NCI-H526 (cell line): Measurements from ENCODE around the gene HCAR3.

ENCODE experiments used
- DNase-seq, 2 experiments: peaks; one replicate each; lab custom pipeline; 2025; lab: John Stamatoyannopoulos, UW

The HCAR3 gene

GRCh38 chr12:122716658-122717057 lies at the start of gene HCAR3:
Gene HCAR3 (minus strand): TSS chr12:122716811. CDS start chr12:122716737, 74 bp downstream.
- DNase-seq, result peak; percentile 51 to 57

GRCh38 chr12:122757568-122757967 lies 41.0 kb upstream of the HCAR3 start:
- DNase-seq, result no peak

- DNase-seq, result no peak
These were observed 38.2 kb upstream of the HCAR3 start for GRCh38 chr12:122754790-122755189.

GRCh38 chr12:122753319-122753650 lies 36.7 kb upstream of the HCAR3 start:
- DNase-seq, result peak in 1 of 2 experiments; percentile 28

- DNase-seq, result peak; percentile 96 to 99
These were observed 36.1 kb upstream of the HCAR3 start, which contains the start of gene DENR for GRCh38 chr12:122752464-122753318. Gene DENR (plus strand): TSS chr12:122752824. CDS start chr12:122753702, 878 bp downstream.

- DNase-seq, result peak in 1 of 2 experiments; percentile 54
These were observed 34.3 kb upstream of the HCAR3 start for GRCh38 chr12:122750781-122751515.

GRCh38 chr12:122749569-122750332 lies 33.1 kb upstream of the HCAR3 start:
- peak; percentile 17 for DNase-seq

- no peak for DNase-seq
These were observed 30.9 kb upstream of the HCAR3 start for GRCh38 chr12:122747224-122748135.

- DNase-seq, result no peak
These were observed 27.4 kb upstream of the HCAR3 start for GRCh38 chr12:122743895-122744525.

GRCh38 chr12:122740351-122740750 lies 23.7 kb upstream of the HCAR3 start:
- DNase-seq, result no peak

- DNase-seq, result no peak
These were observed 22.0 kb upstream of the HCAR3 start for GRCh38 chr12:122738571-122738970.

- DNase-seq, result no peak
These were observed 16.0 kb upstream of the HCAR3 start for GRCh38 chr12:122732611-122733010.

GRCh38 chr12:122732170-122732569 lies 15.6 kb upstream of the HCAR3 start:
- DNase-seq, result no peak

GRCh38 chr12:122730215-122731014 lies 13.8 kb upstream of the HCAR3 start, which contains the start of gene HCAR1:
Gene HCAR1 (minus strand): TSS chr12:122730844. CDS start chr12:122730339, 505 bp downstream.
- DNase-seq, result peak; percentile 46 to 78

- peak; percentile 9 to 58 for DNase-seq
These were observed 13.1 kb upstream of the HCAR3 start for GRCh38 chr12:122729583-122730214.

- no peak for DNase-seq
These were observed 9.5 kb upstream of the HCAR3 start for GRCh38 chr12:122726080-122726558.

- no peak for DNase-seq
These were observed 9.0 kb upstream of the HCAR3 start for GRCh38 chr12:122725452-122726079.

GRCh38 chr12:122724641-122725243 lies 8.1 kb upstream of the HCAR3 start:
- no peak for DNase-seq
